Urinary bladder (tissue), 4 donors: ENCODE results near the gene UCKL1. TPM values are rescaled to one million over a fixed set of nuclear protein-coding genes. Genes with fewer than 3 reads are reported as not detected.
A peak's percentile ranks its signal among the peaks of the same experiment; 100 is the strongest.

ENCODE experiments used
- DNase-seq: peaks from one replicate; pipeline ENCODE4 v3.0.0-alpha.2; 2015; ENCODE audit errors: extremely low spot score
- H3K27ac ChIP-seq: one replicate; pipeline ENCODE4 v1.5.1; 2013; ENCODE audit warnings: low read depth, mild to moderate bottlenecking, moderate library complexity
- H3K36me3 ChIP-seq: one replicate; pipeline ENCODE4 v1.6.1; 2013; ENCODE audit warnings: mild to moderate bottlenecking, moderate library complexity; ENCODE audit not compliant: insufficient read depth
- H3K4me1 ChIP-seq: one replicate; pipeline ENCODE4 v1.6.1; 2013; ENCODE audit warnings: mild to moderate bottlenecking, moderate library complexity; ENCODE audit not compliant: insufficient read depth
- H3K4me3 ChIP-seq: one replicate; pipeline ENCODE4 v1.5.1; 2013; ENCODE audit warnings: low read depth, low read length
- WGBS: extraction: QIAGEN DNeasy Blood & Tissue Kit; methylation state at CpG from one replicate; pipeline ENCODE4 v1.1.7; 2013; 5-methylcytosine and 5-hydroxymethylcytosine counted together
- polyA plus RNA-seq: library from polyadenylated mRNA; stranded (reverse); fragments of 200-250 nt; gene quantifications from one replicate; pipeline ENCODE4 v1.2.3, GENCODE V29; 2013
- total RNA-seq: library from RNA; depleted of rRNA; stranded (reverse); fragments of >200 nt; gene quantifications from one replicate; pipeline ENCODE4 v1.2.3, GENCODE V29; 2014
- donor health status: healthy with polysubstance abuse.
- donor health status: healthy.

The UCKL1 gene
- total and polyA plus RNA-seq, 2 donors = 20.1 to 41.2 TPM

DNA sequence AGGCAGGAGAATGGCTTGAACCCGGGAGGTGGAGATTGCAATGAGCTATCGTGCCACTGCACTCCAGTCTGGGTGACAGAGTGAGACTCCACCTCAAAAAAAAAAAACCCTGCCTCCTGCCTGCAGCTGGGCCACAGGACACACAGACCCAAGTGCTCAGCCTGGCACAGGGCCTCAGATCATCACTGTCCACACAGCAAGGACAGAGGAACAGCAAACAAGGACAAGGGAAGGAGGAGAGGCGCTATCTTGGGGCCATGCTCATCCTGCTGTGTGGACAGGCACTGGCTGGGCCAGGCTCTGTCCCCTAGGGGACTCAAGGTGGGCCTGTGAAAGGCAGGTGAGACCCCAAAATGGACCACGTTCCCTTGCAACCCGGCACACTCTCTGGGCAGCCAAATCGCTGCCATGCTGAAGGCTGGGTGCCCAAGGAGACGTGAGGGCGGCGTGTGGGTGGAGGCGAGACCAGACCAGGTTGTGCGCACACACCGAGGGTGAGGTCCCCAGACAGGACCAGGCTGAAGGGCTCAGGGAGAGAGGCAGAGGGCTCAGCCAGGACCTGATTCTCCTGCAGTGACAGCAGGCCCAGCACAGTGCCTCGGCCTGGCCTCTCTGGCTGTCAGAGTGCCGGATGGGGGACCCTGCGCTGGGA lies 9.1 kb downstream of the UCKL1 start:
- Histone ChIP-seq H3K4me3 (no peak overlapping the region), H3K27ac (no peak overlapping the region), H3K36me3 (peaks cover 2% of the 10 kb centered on the region), H3K4me1 (no peaks in the 10 kb centered on the region)
- 83% methylated on average over 15 of the region's 15 CpGs for WGBS
- no peak for DNase-seq

- 93% methylated on average over 39 of the region's 39 CpGs for WGBS
- Histone ChIP-seq H3K4me1 (no peaks in the 10 kb centered on the region), H3K27ac (no peak overlapping the region)
Observed at GRCh38 chr20:63945921-63946920, 10.0 kb downstream of the UCKL1 start.

DNA sequence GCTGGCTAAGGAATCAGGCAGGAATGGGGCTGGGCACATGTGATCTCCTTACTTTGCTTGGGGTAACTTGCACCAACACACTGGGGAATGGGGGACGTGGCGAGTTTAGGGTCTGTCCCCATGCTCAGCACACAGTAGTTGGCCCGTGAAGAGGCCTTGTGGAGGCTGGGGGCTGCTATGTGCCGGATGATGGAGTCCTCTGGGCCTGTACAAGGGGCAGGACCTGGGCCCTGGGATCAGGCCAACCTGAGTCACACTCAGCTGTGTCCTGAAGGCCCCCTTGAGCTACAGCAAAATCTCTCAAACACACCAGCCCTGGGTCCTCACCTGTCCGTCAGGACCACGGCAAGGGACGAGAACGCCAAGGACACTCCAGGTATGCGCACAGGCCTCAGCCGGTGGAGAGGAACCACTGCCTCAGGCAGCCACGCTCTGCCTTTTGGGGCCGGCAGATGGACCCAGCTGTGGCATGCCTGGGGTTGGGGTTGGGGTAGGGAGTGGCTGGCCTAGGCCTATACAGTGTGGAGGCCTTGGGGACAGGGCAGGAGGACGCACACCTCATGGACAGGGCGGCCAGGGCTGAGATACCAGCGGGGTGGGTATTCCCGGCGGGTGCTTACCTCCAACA lies 11.1 kb downstream of the UCKL1 start:
- H3K4me3 ChIP-seq = no peak overlapping the region
- 93% methylated on average over 17 of the region's 17 CpGs for WGBS
- peaks cover 2% of the 10 kb centered on the region for H3K36me3 ChIP-seq
- no peak for DNase-seq
- H3K27ac ChIP-seq = no peak overlapping the region
- no peaks in the 10 kb centered on the region for H3K4me1 ChIP-seq

More at GRCh38 chr20:63945921-63946920, 10.0 kb downstream of the UCKL1 start:
- Histone ChIP-seq H3K4me3 (no peak overlapping the region), H3K36me3 (peaks cover 2% of the 10 kb centered on the region)
- no peak for DNase-seq

GRCh38 chr20:63944078-63944941 lies 11.9 kb downstream of the UCKL1 start:
- DNase-seq = no peak
- Histone ChIP-seq H3K27ac (no peak overlapping the region), H3K36me3 (peaks cover 2% of the 10 kb centered on the region), H3K4me1 (no peaks in the 10 kb centered on the region), H3K4me3 (no peak overlapping the region)
- WGBS = 90% methylated on average over 35 of the region's 35 CpGs

GRCh38 chr20:63943808-63944077 lies 12.5 kb downstream of the UCKL1 start:
- DNase-seq = no peak
- Histone ChIP-seq H3K4me1 (no peaks in the 10 kb centered on the region), H3K4me3 (no peak overlapping the region), H3K36me3 (peaks cover 2% of the 10 kb centered on the region), H3K27ac (no peak overlapping the region)
- WGBS = 95% methylated on average over 3 of the region's 3 CpGs

GRCh38 chr20:63942969-63943807 lies 13.0 kb downstream of the UCKL1 start:
- 82% methylated on average over 19 of the region's 19 CpGs for WGBS
- H3K4me3 ChIP-seq = no peak overlapping the region
- peaks cover 2% of the 10 kb centered on the region for H3K36me3 ChIP-seq
- no peaks in the 10 kb centered on the region for H3K4me1 ChIP-seq
- H3K27ac ChIP-seq = peak overlapping the region; percentile 3
- DNase-seq = no peak

DNA sequence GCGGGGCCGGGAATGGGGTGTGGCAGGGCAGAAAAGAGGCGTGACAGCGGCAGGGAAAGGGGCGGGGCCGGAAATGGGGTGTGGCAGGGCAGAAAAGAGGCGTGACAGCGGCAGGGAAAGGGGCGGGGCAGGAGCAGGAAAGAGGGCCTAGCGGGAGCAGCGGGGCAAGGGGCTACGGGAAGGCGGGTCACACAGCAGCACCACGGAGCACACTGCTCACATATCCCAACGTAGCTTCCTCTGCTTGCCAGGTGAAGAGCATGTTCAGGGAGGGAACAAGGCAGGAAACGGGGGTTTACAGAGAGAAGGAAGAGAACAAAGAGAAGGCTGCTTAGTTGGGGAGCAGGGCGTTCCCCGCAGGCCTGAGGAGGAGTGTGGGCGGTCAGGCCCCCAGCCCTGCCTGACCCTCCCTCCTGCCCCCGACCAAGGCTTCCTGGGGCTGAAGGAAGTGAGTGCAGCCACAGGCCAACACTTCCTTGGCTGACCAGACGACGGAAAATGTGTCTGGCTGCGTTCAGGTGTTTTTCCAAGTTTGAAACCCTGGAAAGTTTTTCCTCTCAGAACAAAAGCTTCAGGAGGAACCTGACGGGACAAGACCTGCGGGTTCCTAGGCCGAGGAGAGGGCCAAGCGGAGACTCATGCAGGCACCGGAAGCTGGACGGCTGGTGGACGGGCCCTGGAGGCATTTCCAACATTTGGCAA lies 13.8 kb downstream of the UCKL1 start:
- Histone ChIP-seq H3K27ac (peak overlapping the region; percentile 3), H3K4me3 (no peak overlapping the region), H3K4me1 (no peaks in the 10 kb centered on the region), H3K36me3 (peaks cover 2% of the 10 kb centered on the region)
- WGBS = 56% methylated on average over 30 of the region's 30 CpGs
- no peak for DNase-seq

GRCh38 chr20:63941282-63942081 lies 14.7 kb downstream of the UCKL1 start:
- H3K4me3 ChIP-seq = no peak overlapping the region
- no peak overlapping the region for H3K27ac ChIP-seq
- no peak for DNase-seq
- 66% methylated on average over 35 of the region's 39 CpGs for WGBS
- H3K36me3 ChIP-seq = peaks cover 2% of the 10 kb centered on the region
- no peaks in the 10 kb centered on the region for H3K4me1 ChIP-seq

GRCh38 chr20:63940472-63941266 lies 15.5 kb downstream of the UCKL1 start:
- WGBS = 89% methylated on average over 58 of the region's 58 CpGs
- Histone ChIP-seq H3K36me3 (peaks cover 2% of the 10 kb centered on the region), H3K27ac (no peak overlapping the region), H3K4me3 (no peak overlapping the region), H3K4me1 (no peaks in the 10 kb centered on the region)
- DNase-seq = no peak

- H3K27ac ChIP-seq = no peak overlapping the region
- no peak overlapping the region for H3K4me3 ChIP-seq
- H3K4me1 ChIP-seq = no peaks in the 10 kb centered on the region
- DNase-seq = no peak
- WGBS = 88% methylated on average over 23 of the region's 23 CpGs
- peaks cover 2% of the 10 kb centered on the region for H3K36me3 ChIP-seq
Observed at GRCh38 chr20:63940071-63940471, 16.1 kb downstream of the UCKL1 start.
